ENCODE measurements around the gene PAIP1. TPM values are rescaled to one million over a fixed set of nuclear protein-coding genes. Genes with fewer than 3 reads are reported as not detected.

PAIP1 gene
- total RNA-seq, 2 experiments from 2014 or later = 44.2 to 69.2 TPM

GRCh38 chr5:43485406-43485805, 71.5 kb downstream of the PAIP1 start:
- intact Hi-C loops (cut with micrococcal nuclease; ENCODE audit: unreplicated experiment) = loop anchor here (2.0 to 10.0 kb wide), 2 partner anchors 117 to 491 kb away; partner anchors contain the start of gene NNT
- Histone ChIP-seq H3K4me1 (ENCODE audit: insufficient read depth, low read length, poor library complexity, severe bottlenecking) (peaks cover 27% of the 10 kb centered on the region), H3K4me2 (ENCODE audit: low read length) (peak overlapping the region; percentile 85; the same call in 1 of the 2 replicates), H2AFZ (ENCODE audit: low read length) (no peak overlapping the region), H3K9me3 (ENCODE audit: low read length) (no peaks in the 10 kb centered on the region), H4K20me1 (ENCODE audit: insufficient read depth, low read length) (no peaks in the 10 kb centered on the region), H3K36me3 (ENCODE audit: insufficient read depth, low read length) (peaks cover 42% of the 10 kb centered on the region), H3K9me2 (ENCODE audit: insufficient read depth, low read length) (no peaks in the 10 kb centered on the region), H3K4me3 (ENCODE audit: low read depth, low read length, poor library complexity, severe bottlenecking) (no peak overlapping the region), H3K79me2 (ENCODE audit: insufficient read depth, low read depth, low read length) (peaks cover 23% of the 10 kb centered on the region; the same call in 1 of the 2 replicates), H3K27ac (ENCODE audit: low read depth, low read length, poor library complexity, severe bottlenecking) (peak overlapping the region; percentile 88)
- ChIA-PET CTCF (ENCODE audit: unreplicated experiment) (interaction anchor here (1.5 kb wide), 1 partner anchor 10 kb away, joined by 5 read pairs; no protein-coding TSS in a partner anchor), POLR2A (interaction anchor here (0.6 to 3.4 kb wide), 15 partner anchors 9 to 1807 kb away, joined by 3 to 38 read pairs (median 4); partner anchors contain the start of gene C5orf34)
- peak; percentile 21 for DNase-seq (ENCODE audit: low spot score)
- no peak for TF ChIP-seq EZH2phosphoT487 (IDR thresholded peaks at IDR 0.05; ENCODE audit: borderline replicate concordance, low read depth, low read length)
- no peak for TF ChIP-seq CTCF (conservative IDR thresholded peaks at IDR 0.05; ENCODE audit: low read length)
- no TSS peak for BruUV-seq (replicated peaks)

GRCh38 chr5:43484106-43484849, 72.6 kb downstream of the PAIP1 start:
- H2AFZ ChIP-seq (ENCODE audit: low read length) = peak overlapping the region; percentile 78
- H3K9me3 ChIP-seq (ENCODE audit: low read length) = no peaks in the 10 kb centered on the region
- POLR2A ChIA-PET = interaction anchor here (0.6 to 4.2 kb wide), 38 partner anchors 8 to 618 kb away, joined by 3 to 38 read pairs (median 4); partner anchors contain the start of genes C5orf34, HMGCS1, NNT and ZNF131
- H3K79me2 ChIP-seq (ENCODE audit: insufficient read depth, low read depth, low read length) = peaks cover 27% of the 10 kb centered on the region; the same call in 1 of the 2 replicates
- peaks cover 33% of the 10 kb centered on the region for H3K36me3 ChIP-seq (ENCODE audit: insufficient read depth, low read length)
- H3K27ac ChIP-seq (ENCODE audit: low read depth, low read length, poor library complexity, severe bottlenecking) = peak overlapping the region; percentile 88
- BruUV-seq (replicated peaks) = TSS peak; percentile 92
- no peaks in the 10 kb centered on the region for H4K20me1 ChIP-seq (ENCODE audit: insufficient read depth, low read length)
- intact Hi-C loops (cut with micrococcal nuclease; ENCODE audit: unreplicated experiment) = loop anchor here (2.0 to 10.0 kb wide), 3 partner anchors 92 to 489 kb away; partner anchors contain the start of gene NNT
- TF ChIP-seq CTCF (conservative IDR thresholded peaks at IDR 0.05; ENCODE audit: low read length) = peak; percentile 86
- no peak for TF ChIP-seq EZH2phosphoT487 (IDR thresholded peaks at IDR 0.05; ENCODE audit: borderline replicate concordance, low read depth, low read length)
- H3K4me3 ChIP-seq (ENCODE audit: low read depth, low read length, poor library complexity, severe bottlenecking) = peak overlapping the region; percentile 84
- peak overlapping the region; percentile 85 for H3K4me2 ChIP-seq (ENCODE audit: low read length)
- CTCF ChIA-PET (ENCODE audit: unreplicated experiment) = interaction anchor here (0.6 to 1.7 kb wide), 7 partner anchors 9 to 443 kb away, joined by 3 to 13 read pairs (median 5); partner anchors contain the start of gene ZNF131
- DNase-seq (ENCODE audit: low spot score) = peak; percentile 92
- no peaks in the 10 kb centered on the region for H3K9me2 ChIP-seq (ENCODE audit: insufficient read depth, low read length)
- peaks cover 27% of the 10 kb centered on the region for H3K4me1 ChIP-seq (ENCODE audit: insufficient read depth, low read length, poor library complexity, severe bottlenecking)

Measured in OCI-LY7 (cell line).